Neural cell (in vitro differentiated cells): ENCODE data around the gene GABBR2. TPM values are rescaled to one million over a fixed set of nuclear protein-coding genes. Genes with fewer than 3 reads are reported as not detected.

Experiments
- H2AFZ ChIP-seq: fragments of 200-600, 300-800 bp; sonication (generic), shearing (Covaris generic); 2 replicates; pipeline ENCODE4 v1.6.0; 2014; ENCODE audit warnings: low read depth, mild to moderate bottlenecking, antibody characterized with exemption, low read length, moderate library complexity
- H3F3A ChIP-seq: fragments of 200-600 bp; shearing (Covaris generic); 2 replicates; pipeline ENCODE4 v1.6.1; 2016; ENCODE audit warnings: mild to moderate bottlenecking, moderate library complexity, mixed read lengths, antibody characterized with exemption, low read length; ENCODE audit not compliant: insufficient read depth, poor library complexity, severe bottlenecking
- H3K27ac ChIP-seq: fragments of 200-600, 300-800 bp; sonication (generic), shearing (Covaris generic); 2 replicates; pipeline ENCODE4 v1.5.1; 2014; ENCODE audit warnings: mild to moderate bottlenecking, low read length, moderate library complexity
- H3K27me3 ChIP-seq: fragments of 300-800, 200-600 bp; sonication (generic), shearing (Covaris generic); 2 replicates; pipeline ENCODE4 v1.6.0; 2014; ENCODE audit warnings: mild to moderate bottlenecking, low read depth, low read length, moderate library complexity; ENCODE audit not compliant: insufficient read depth
- H3K36me3 ChIP-seq: fragments of 300-800, 200-600 bp; sonication (generic), shearing (Covaris generic); 2 replicates; pipeline ENCODE4 v1.5.1; 2014; ENCODE audit warnings: mild to moderate bottlenecking, antibody characterized with exemption, low read length, moderate library complexity; ENCODE audit not compliant: insufficient read depth
- H3K4me2 ChIP-seq: fragments of 300-800, 200-600 bp; sonication (generic), shearing (Covaris generic); 2 replicates; pipeline ENCODE4 v1.6.0; 2014; ENCODE audit warnings: mild to moderate bottlenecking, low read length
- H3K4me3 ChIP-seq: fragments of 300-800, 200-600 bp; sonication (generic), shearing (Covaris generic); 2 replicates; pipeline ENCODE4 v1.5.1; 2014; ENCODE audit warnings: mild to moderate bottlenecking, low read length, moderate library complexity
- H3K79me2 ChIP-seq: fragments of 200-600 bp; shearing (Covaris generic); replicated peaks from 2 replicates; pipeline ENCODE4 v1.6.0; 2014; ENCODE audit warnings: mild to moderate bottlenecking, low read length, moderate library complexity; ENCODE audit not compliant: insufficient read depth
- H3K9ac ChIP-seq: fragments of 300-800, 200-600 bp; sonication (generic), shearing (Covaris generic); 2 replicates; pipeline ENCODE4 v1.6.1; 2016; ENCODE audit warnings: mild to moderate bottlenecking, low read length, mixed read lengths
- H3K9me2 ChIP-seq: fragments of 200-600 bp; shearing (Covaris generic); 2 replicates; pipeline ENCODE4 v1.6.1; 2016; ENCODE audit warnings: mild to moderate bottlenecking, low read length, mixed read lengths; ENCODE audit not compliant: insufficient read depth
- H3K9me3 ChIP-seq: fragments of 200-600, 300-800 bp; sonication (generic), shearing (Covaris generic); 2 replicates; pipeline ENCODE4 v1.6.1; 2016; ENCODE audit warnings: mild to moderate bottlenecking, mixed run types, low read length, moderate library complexity, mixed read lengths
- H4K20me1 ChIP-seq: fragments of 200-600 bp; shearing (Covaris generic); 2 replicates; pipeline ENCODE4 v1.6.1; 2016; ENCODE audit warnings: mild to moderate bottlenecking, mixed run types; ENCODE audit not compliant: insufficient read depth
- EP300 ChIP-seq: fragments of 450-650 bp; conservative IDR thresholded peaks from 2 replicates; pipeline ENCODE4 v1.6.1; 2014; ENCODE audit warnings: antibody characterized with exemption, mild to moderate bottlenecking, moderate library complexity; ENCODE audit not compliant: poor library complexity, severe bottlenecking
- EZH2 ChIP-seq: fragments of 200-600, 300-800 bp; shearing (Covaris generic), sonication (generic); IDR thresholded peaks from 2 replicates; pipeline ENCODE4 v1.6.1; 2014; ENCODE audit warnings: antibody characterized with exemption, low read length, borderline replicate concordance, mild to moderate bottlenecking; ENCODE audit not compliant: insufficient read depth, poor library complexity, severe bottlenecking
- MXI1 ChIP-seq: fragments of 450-650 bp; conservative IDR thresholded peaks from 2 replicates; pipeline ENCODE4 v1.6.1; 2014; ENCODE audit warnings: antibody characterized with exemption, mild to moderate bottlenecking; ENCODE audit not compliant: poor library complexity, severe bottlenecking
- POLR2AphosphoS5 ChIP-seq: IDR thresholded peaks from 2 replicates; pipeline ENCODE4 v1.6.1; 2012
- RAD21 ChIP-seq: fragments of 450-650 bp; conservative IDR thresholded peaks from 2 replicates; pipeline ENCODE4 v1.6.1; 2014; ENCODE audit warnings: antibody characterized with exemption, mild to moderate bottlenecking, moderate library complexity
- SMC3 ChIP-seq: fragments of 450-650 bp; conservative IDR thresholded peaks from 2 replicates; pipeline ENCODE4 v1.6.1; 2014; ENCODE audit warnings: antibody characterized with exemption, mild to moderate bottlenecking, moderate library complexity; ENCODE audit not compliant: poor library complexity
- TAF1 ChIP-seq: IDR thresholded peaks from 2 replicates; pipeline ENCODE4 v1.6.1; 2012; ENCODE audit warnings: low read depth
- polyA plus RNA-seq: library from polyadenylated mRNA; depleted of rRNA; stranded (reverse); fragments of >200 nt; gene quantifications from 2 replicates; pipeline ENCODE4 v1.2.3, GENCODE V29; 2014
- TF ChIP-seq, protein P1 (sequence below): fragments of 450-650 bp; IDR thresholded peaks from 2 replicates; pipeline ENCODE4 v1.5.1; 2014; ENCODE audit warnings: antibody characterized with exemption, mild to moderate bottlenecking, moderate library complexity; ENCODE audit not compliant: poor library complexity, severe bottlenecking
- TF ChIP-seq, protein P2 (sequence below): IDR thresholded peaks from 2 replicates; pipeline ENCODE4 v1.6.1; 2012; ENCODE audit warnings: borderline replicate concordance

Gene GABBR2
- polyA plus RNA-seq, 1 donor from 2014 or later, result 7.1 TPM

DNA sequence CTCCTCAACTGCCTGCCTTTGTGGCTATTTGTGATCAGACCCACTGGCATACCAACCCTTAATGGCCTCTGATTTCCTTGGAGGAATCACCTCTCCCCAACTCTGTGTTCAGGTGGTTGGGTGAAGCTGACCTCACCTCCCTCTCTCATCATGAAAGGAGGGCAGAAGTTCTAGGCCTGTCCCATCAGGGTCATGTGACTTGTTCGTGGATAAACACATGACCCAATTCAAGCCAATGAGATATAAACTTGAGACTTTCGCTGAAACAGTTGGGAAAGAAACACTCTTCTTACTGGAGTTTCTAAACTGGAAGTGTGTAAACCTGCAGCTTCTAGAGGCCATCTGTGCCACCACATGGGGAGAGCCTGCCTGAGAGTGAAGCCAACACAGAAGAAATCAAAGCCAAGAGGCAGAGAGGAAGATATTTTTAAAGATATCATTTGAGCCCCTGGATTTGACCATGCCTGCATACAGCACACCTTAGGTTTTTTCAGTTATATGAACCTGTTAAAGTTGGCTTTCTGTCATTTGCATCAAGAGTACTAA is 5.8 kb downstream of the GABBR2 start:
- H4K20me1 ChIP-seq, result no peaks in the 10 kb centered on the region
- H3K27me3 ChIP-seq, result peaks cover 17% of the 10 kb centered on the region
- no peak overlapping the region for H3K4me2 ChIP-seq
- no peak for TF ChIP-seq MXI1
- TF ChIP-seq, protein P1, sequence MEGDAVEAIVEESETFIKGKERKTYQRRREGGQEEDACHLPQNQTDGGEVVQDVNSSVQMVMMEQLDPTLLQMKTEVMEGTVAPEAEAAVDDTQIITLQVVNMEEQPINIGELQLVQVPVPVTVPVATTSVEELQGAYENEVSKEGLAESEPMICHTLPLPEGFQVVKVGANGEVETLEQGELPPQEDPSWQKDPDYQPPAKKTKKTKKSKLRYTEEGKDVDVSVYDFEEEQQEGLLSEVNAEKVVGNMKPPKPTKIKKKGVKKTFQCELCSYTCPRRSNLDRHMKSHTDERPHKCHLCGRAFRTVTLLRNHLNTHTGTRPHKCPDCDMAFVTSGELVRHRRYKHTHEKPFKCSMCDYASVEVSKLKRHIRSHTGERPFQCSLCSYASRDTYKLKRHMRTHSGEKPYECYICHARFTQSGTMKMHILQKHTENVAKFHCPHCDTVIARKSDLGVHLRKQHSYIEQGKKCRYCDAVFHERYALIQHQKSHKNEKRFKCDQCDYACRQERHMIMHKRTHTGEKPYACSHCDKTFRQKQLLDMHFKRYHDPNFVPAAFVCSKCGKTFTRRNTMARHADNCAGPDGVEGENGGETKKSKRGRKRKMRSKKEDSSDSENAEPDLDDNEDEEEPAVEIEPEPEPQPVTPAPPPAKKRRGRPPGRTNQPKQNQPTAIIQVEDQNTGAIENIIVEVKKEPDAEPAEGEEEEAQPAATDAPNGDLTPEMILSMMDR, result no peak
- TF ChIP-seq, protein P2, sequence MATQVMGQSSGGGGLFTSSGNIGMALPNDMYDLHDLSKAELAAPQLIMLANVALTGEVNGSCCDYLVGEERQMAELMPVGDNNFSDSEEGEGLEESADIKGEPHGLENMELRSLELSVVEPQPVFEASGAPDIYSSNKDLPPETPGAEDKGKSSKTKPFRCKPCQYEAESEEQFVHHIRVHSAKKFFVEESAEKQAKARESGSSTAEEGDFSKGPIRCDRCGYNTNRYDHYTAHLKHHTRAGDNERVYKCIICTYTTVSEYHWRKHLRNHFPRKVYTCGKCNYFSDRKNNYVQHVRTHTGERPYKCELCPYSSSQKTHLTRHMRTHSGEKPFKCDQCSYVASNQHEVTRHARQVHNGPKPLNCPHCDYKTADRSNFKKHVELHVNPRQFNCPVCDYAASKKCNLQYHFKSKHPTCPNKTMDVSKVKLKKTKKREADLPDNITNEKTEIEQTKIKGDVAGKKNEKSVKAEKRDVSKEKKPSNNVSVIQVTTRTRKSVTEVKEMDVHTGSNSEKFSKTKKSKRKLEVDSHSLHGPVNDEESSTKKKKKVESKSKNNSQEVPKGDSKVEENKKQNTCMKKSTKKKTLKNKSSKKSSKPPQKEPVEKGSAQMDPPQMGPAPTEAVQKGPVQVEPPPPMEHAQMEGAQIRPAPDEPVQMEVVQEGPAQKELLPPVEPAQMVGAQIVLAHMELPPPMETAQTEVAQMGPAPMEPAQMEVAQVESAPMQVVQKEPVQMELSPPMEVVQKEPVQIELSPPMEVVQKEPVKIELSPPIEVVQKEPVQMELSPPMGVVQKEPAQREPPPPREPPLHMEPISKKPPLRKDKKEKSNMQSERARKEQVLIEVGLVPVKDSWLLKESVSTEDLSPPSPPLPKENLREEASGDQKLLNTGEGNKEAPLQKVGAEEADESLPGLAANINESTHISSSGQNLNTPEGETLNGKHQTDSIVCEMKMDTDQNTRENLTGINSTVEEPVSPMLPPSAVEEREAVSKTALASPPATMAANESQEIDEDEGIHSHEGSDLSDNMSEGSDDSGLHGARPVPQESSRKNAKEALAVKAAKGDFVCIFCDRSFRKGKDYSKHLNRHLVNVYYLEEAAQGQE, result no peak
- TF ChIP-seq RAD21, result no peak
- no peak for TF ChIP-seq EZH2
- TF ChIP-seq EP300, result no peak
- no peak for TF ChIP-seq POLR2AphosphoS5
- TF ChIP-seq SMC3, result no peak
- TF ChIP-seq TAF1, result no peak
- peaks cover 3% of the 10 kb centered on the region for H3K9me3 ChIP-seq
- H3K27ac ChIP-seq, result no peak overlapping the region
- no peaks in the 10 kb centered on the region for H3K36me3 ChIP-seq
- no peaks in the 10 kb centered on the region for H3K9me2 ChIP-seq
- no peak overlapping the region for H3K9ac ChIP-seq
- H3F3A ChIP-seq, result no peaks in the 10 kb centered on the region
- no peaks in the 10 kb centered on the region for H3K79me2 ChIP-seq
- H2AFZ ChIP-seq, result no peak overlapping the region
- no peak overlapping the region for H3K4me3 ChIP-seq

DNA sequence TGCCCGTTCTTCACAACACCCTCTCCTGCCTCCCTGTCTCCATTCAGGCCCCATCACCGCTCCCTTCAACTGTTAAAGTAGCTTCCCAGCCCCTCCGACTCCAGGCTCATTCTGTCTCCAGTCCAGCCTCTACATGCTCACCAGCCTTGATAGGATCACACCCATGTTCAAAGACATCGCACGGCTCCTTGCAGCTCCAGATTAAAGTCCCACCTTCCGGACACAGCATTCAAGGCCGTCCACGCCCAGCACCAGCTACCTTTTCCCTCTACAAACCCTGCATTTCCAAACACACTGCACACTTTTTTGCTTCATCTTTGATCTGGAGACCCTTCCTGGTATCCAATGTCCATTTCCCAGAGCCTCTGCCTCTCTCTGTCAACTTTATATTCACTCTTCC is 6.4 kb downstream of the GABBR2 start:
- Histone ChIP-seq H3K4me3 (no peak overlapping the region), H3K27me3 (peaks cover 12% of the 10 kb centered on the region), H4K20me1 (no peaks in the 10 kb centered on the region), H3K36me3 (no peaks in the 10 kb centered on the region), H3K9me3 (peaks cover 3% of the 10 kb centered on the region), H3K27ac (no peak overlapping the region), H3K79me2 (no peaks in the 10 kb centered on the region), H3K9me2 (no peaks in the 10 kb centered on the region), H2AFZ (no peak overlapping the region), H3F3A (no peaks in the 10 kb centered on the region), H3K4me2 (no peak overlapping the region), H3K9ac (no peak overlapping the region)
- no peak for TF ChIP-seq MXI1
- no peak for TF ChIP-seq EP300
- TF ChIP-seq, protein P2, result no peak
- TF ChIP-seq RAD21, result no peak
- TF ChIP-seq, protein P1, result no peak
- no peak for TF ChIP-seq EZH2
